Thyroid gland (tissue), 4 donors: ENCODE data around the gene NCF2. TPM values are rescaled to one million over a fixed set of nuclear protein-coding genes. Genes with fewer than 3 reads are reported as not detected.

Experiments used
- DNase-seq, 2 donors: peaks; one replicate each; pipeline ENCODE4 v3.0.0-alpha.2; 2019
- H3K27ac ChIP-seq, 3 donors: fragments of 200-600 bp; sonication (generic); 1 replicate in 2 of 3; 2 replicates in 1 of 3; pipeline ENCODE4 v1.5.1; 2016 to 2019; ENCODE audit warnings: mild to moderate bottlenecking in 1 of 3, moderate library complexity in 1 of 3
- H3K27me3 ChIP-seq: fragments of 200-600 bp; sonication (generic); one replicate; pipeline ENCODE4 v1.5.1; 2019
- H3K36me3 ChIP-seq, 2 donors: fragments of 200-600 bp; sonication (generic); one replicate each; pipeline ENCODE4 v1.5.1; 2016 to 2019
- H3K4me1 ChIP-seq, 2 donors: fragments of 200-600 bp; sonication (generic); one replicate each; pipeline ENCODE4 v1.5.1; 2017 to 2019
- H3K4me3 ChIP-seq, 3 donors: fragments of 200-600 bp; sonication (generic); replicated peaks in 1 of 3; 1 replicate in 2 of 3; 2 replicates in 1 of 3; pipeline ENCODE4 v1.5.1; 2016; ENCODE audit warnings: mild to moderate bottlenecking in 1 of 3
- H3K9me3 ChIP-seq: fragments of 200-600 bp; sonication (generic); one replicate; pipeline ENCODE4 v1.5.1; 2017
- POLR2A ChIP-seq, 2 donors: fragments of 450-650 bp; IDR thresholded peaks; one replicate each; pipeline ENCODE4 v1.6.1; 2017; ENCODE audit warnings: antibody characterized with exemption in 2 of 2, mild to moderate bottlenecking in 2 of 2, moderate library complexity in 1 of 2
- WGBS, 2 donors: methylation state at CpG; one replicate each; pipeline ENCODE4 v1.1.5; 2017; 5-methylcytosine and 5-hydroxymethylcytosine counted together
- intact Hi-C: fragments of 100-400 bp; cut with DNase I; formaldehyde crosslinking; loops from one replicate; pipeline ENCODE4 v1.15.1; 2023
- total RNA-seq, 4 donors: library from RNA; depleted of rRNA; stranded (reverse); fragments of >200 nt; gene quantifications; one replicate each; pipeline ENCODE4 v1.2.3, GENCODE V29; 2016
- TF ChIP-seq, protein P1 (sequence below), 6 experiments: fragments of 200-600 bp in 3 of 6; fragments of 450-650 bp in 3 of 6; sonication (generic) in 3 of 6; IDR thresholded peaks; one replicate each; pipeline ENCODE4 v1.5.1; 2016 to 2019; ENCODE audit warnings: antibody characterized with exemption in 6 of 6, mild to moderate bottlenecking in 2 of 6, inconsistent platforms in 1 of 6, moderate library complexity in 1 of 6

Gene NCF2
- total RNA-seq, 4 donors from 2014 or later = 3.5 to 9.8 (median 4.5) TPM

GRCh38 chr1:183522104-183522503, 68.2 kb downstream of the NCF2 start:
- Histone ChIP-seq H3K27me3 (no peaks in the 10 kb centered on the region), H3K9me3 (no peaks in the 10 kb centered on the region), H3K36me3 (peaks cover 8 to 9% of the 10 kb centered on the region in 2 donors), H3K4me3 (no peak overlapping the region), H3K27ac (no peak overlapping the region), H3K4me1 (no peaks in the 10 kb centered on the region)
- intact Hi-C loops = no loop called here
- 90 to 97% methylated on average over 1 of the region's 1 CpG for WGBS, 2 donors
- DNase-seq = no peak
- TF ChIP-seq, protein P1, sequence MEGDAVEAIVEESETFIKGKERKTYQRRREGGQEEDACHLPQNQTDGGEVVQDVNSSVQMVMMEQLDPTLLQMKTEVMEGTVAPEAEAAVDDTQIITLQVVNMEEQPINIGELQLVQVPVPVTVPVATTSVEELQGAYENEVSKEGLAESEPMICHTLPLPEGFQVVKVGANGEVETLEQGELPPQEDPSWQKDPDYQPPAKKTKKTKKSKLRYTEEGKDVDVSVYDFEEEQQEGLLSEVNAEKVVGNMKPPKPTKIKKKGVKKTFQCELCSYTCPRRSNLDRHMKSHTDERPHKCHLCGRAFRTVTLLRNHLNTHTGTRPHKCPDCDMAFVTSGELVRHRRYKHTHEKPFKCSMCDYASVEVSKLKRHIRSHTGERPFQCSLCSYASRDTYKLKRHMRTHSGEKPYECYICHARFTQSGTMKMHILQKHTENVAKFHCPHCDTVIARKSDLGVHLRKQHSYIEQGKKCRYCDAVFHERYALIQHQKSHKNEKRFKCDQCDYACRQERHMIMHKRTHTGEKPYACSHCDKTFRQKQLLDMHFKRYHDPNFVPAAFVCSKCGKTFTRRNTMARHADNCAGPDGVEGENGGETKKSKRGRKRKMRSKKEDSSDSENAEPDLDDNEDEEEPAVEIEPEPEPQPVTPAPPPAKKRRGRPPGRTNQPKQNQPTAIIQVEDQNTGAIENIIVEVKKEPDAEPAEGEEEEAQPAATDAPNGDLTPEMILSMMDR (IDR thresholded peaks at IDR 0.05) = no peak
- TF ChIP-seq POLR2A (IDR thresholded peaks at IDR 0.05) = no peak

DNA sequence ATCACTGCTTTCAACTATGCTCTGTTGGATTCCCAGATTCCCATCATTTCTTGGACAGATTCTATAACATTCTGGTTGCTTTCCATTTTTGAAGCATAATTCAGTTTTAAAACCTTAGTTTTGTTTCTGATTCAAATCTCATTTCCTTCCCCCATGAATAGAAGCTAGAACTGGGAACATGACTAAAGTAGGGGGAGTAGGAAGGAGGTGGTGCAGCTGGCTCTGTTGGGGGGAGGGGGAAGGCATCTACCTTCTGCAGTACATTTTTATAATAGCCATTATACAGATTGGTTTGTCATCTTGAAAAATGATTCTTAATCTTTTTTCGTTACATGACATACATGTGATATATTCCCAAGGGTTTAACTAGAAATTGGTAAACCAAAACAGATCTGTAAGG, 69.9 kb downstream of the NCF2 start:
- no peaks in the 10 kb centered on the region for H3K27me3 ChIP-seq
- DNase-seq = no peak
- 86 to 87% methylated on average over 1 of the region's 1 CpG for WGBS, 2 donors
- no peaks in the 10 kb centered on the region for H3K4me1 ChIP-seq
- TF ChIP-seq POLR2A (IDR thresholded peaks at IDR 0.05) = no peak
- TF ChIP-seq, protein P1 (IDR thresholded peaks at IDR 0.05) = no peak
- H3K27ac ChIP-seq = no peak overlapping the region
- no peaks in the 10 kb centered on the region for H3K9me3 ChIP-seq
- H3K4me3 ChIP-seq = no peak overlapping the region
- intact Hi-C loops = no loop called here
- peaks cover 4 to 5% of the 10 kb centered on the region in 2 donors for H3K36me3 ChIP-seq

DNA sequence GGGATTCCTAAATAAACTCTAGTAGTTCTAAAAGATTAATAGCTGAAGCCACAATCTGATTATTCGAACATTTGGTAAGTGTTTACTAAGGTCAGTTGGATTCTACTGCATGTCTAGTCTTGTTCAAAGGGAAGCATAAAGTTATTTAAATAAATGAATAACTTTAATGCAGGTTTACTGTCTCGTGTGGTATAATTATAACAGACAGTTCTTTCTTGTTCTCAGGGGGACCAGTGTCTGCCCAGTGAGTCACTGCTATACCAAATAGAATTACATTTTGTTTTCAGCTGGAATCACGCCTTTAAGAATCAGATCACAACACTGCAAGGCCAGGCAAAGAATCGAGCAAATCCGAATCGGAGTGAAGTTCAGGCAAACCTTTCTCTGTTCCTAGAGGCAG, 72.9 kb downstream of the NCF2 start:
- Histone ChIP-seq H3K9me3 (no peaks in the 10 kb centered on the region), H3K27me3 (no peaks in the 10 kb centered on the region), H3K4me1 (no peaks in the 10 kb centered on the region), H3K4me3 (no peak overlapping the region), H3K36me3 (peaks cover 0 to 5% of the 10 kb centered on the region in 2 donors), H3K27ac (no peak overlapping the region)
- TF ChIP-seq, protein P1 (IDR thresholded peaks at IDR 0.05) = no peak
- TF ChIP-seq POLR2A (IDR thresholded peaks at IDR 0.05) = no peak
- no peak for DNase-seq
- intact Hi-C loops = no loop called here
- 94 to 96% methylated on average over 6 of the region's 6 CpGs for WGBS, 2 donors

GRCh38 chr1:183516725-183517124, 73.5 kb downstream of the NCF2 start:
- no peak for DNase-seq
- Histone ChIP-seq H3K9me3 (no peaks in the 10 kb centered on the region), H3K4me3 (no peak overlapping the region), H3K27ac (no peak overlapping the region), H3K4me1 (peaks cover 0 to 5% of the 10 kb centered on the region in 2 donors), H3K36me3 (peaks cover 0 to 5% of the 10 kb centered on the region in 2 donors), H3K27me3 (no peaks in the 10 kb centered on the region)
- TF ChIP-seq, protein P1 (IDR thresholded peaks at IDR 0.05) = no peak
- TF ChIP-seq POLR2A (IDR thresholded peaks at IDR 0.05) = no peak
- WGBS, 2 donors = 92% methylated on average over 2 of the region's 2 CpGs
- intact Hi-C loops = no loop called here

DNA sequence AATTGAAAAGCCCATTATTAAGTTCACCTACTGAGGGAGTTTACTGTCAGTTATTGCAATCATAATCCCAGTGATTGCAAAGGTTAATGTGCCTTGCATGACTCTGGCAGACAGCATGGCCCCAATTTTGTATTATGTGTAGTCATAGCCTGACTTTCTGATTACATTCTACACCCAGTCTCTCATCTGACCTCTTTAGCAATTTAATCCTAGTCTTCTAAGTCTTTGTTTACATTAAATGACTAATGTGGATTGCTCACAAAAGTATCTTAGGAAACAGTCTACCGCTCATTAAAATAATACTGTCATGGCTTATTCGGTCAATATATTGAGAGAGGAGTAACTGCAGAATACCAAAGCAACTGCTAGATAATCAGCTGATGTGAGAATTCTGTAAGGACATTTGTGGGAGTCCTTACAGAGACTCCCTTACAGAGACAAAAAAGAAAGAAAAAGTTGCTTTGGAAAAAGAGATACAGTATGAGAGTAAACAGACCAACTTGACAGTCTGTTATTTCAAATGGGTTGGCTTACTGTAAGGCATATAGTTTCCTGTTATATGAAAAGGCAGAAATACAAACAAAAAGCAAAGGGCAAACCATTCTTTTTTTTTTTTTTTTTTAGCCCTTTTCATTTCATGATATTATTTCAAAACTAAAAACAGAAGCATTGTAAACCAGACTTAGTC, 75.1 kb downstream of the NCF2 start:
- intact Hi-C loops = no loop called here
- Histone ChIP-seq H3K4me1 (peaks cover 0 to 5% of the 10 kb centered on the region in 2 donors), H3K36me3 (peaks cover 0 to 5% of the 10 kb centered on the region in 2 donors), H3K27me3 (no peaks in the 10 kb centered on the region), H3K9me3 (no peaks in the 10 kb centered on the region), H3K4me3 (no peak overlapping the region), H3K27ac (no peak overlapping the region)
- WGBS, 2 donors = 93 to 95% methylated on average over 2 of the region's 2 CpGs
- no peak for TF ChIP-seq POLR2A (IDR thresholded peaks at IDR 0.05)
- TF ChIP-seq, protein P1 (IDR thresholded peaks at IDR 0.05) = no peak
- no peak for DNase-seq
